Daoy (cell line): Measurements from ENCODE around the gene PARVG. TPM values are rescaled to one million over a fixed set of nuclear protein-coding genes. Genes with fewer than 3 reads are reported as not detected.
"Not testable (repeated sequence)": the region's sequence is repeated elsewhere in the genome, so short reads cannot be mapped to it uniquely, and the experiment has no call there.

Experiments used
- DNase-seq: peaks from one replicate; pipeline ENCODE4 v3.0.0-alpha.2; 2015; ENCODE audit warnings: low read depth
- total RNA-seq: library from RNA; depleted of rRNA; stranded (reverse); fragments of >200 nt; shearing (Covaris generic); gene quantifications from 2 replicates; pipeline ENCODE4 v1.2.3, GENCODE V29; 2014

PARVG gene
- total RNA-seq, 1 experiment from 2014 or later, result 9.5 TPM

GRCh38 chr22:44211946-44212930 is 31.5 kb downstream of the PARVG start:
- no peak for DNase-seq

GRCh38 chr22:44212936-44213335 is 32.2 kb downstream of the PARVG start:
- DNase-seq, result no peak

- no peak for DNase-seq
Observed at GRCh38 chr22:44213489-44214043, 32.8 kb downstream of the PARVG start.

GRCh38 chr22:44214187-44214586 is 33.5 kb downstream of the PARVG start:
- no peak for DNase-seq

- no peak for DNase-seq
Observed at GRCh38 chr22:44214764-44215163, 34.0 kb downstream of the PARVG start.

DNA sequence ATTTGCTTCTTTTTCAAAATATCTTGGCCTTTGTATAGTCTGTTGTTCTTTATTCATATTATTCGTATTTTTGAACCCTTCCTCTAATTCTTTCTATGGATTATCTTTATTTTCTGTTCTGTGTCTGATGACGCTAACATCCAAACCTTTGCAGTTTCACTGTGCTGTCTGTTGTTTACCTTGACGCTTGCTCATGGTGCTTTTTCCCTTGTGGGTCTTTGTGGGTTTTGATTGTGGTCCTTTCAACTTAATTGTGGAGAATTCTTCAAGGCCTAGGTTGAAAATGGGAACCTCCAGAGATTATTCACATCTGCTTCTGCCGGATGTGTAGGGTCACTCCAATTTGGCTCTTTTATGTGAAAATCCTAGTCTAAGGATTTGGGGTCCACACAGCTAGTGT is 34.6 kb downstream of the PARVG start:
- DNase-seq, result no peak

GRCh38 chr22:44217346-44217745 is 36.6 kb downstream of the PARVG start:
- DNase-seq, result no peak

DNA sequence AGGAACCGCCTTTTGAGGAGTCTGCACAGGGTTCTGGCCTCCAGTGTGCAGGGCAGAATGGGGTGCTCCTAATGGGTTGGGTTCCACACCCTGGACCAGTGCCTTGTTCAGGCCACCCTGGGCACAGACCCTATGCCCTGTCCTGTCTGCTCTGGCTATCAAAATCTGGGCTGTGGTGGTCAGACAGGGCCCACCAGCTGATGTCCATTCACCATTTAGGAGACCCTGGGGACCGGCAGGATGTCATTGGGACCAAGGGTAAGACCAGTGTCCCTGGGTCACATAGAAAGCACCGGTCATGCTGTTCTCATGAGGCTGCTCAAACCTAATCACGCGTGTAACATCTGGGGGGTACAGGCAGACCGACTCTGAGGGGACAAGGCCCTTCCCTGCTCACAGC is 37.3 kb downstream of the PARVG start:
- DNase-seq, result no peak

GRCh38 chr22:44219101-44219870 is 38.6 kb downstream of the PARVG start:
- no peak for DNase-seq

DNA sequence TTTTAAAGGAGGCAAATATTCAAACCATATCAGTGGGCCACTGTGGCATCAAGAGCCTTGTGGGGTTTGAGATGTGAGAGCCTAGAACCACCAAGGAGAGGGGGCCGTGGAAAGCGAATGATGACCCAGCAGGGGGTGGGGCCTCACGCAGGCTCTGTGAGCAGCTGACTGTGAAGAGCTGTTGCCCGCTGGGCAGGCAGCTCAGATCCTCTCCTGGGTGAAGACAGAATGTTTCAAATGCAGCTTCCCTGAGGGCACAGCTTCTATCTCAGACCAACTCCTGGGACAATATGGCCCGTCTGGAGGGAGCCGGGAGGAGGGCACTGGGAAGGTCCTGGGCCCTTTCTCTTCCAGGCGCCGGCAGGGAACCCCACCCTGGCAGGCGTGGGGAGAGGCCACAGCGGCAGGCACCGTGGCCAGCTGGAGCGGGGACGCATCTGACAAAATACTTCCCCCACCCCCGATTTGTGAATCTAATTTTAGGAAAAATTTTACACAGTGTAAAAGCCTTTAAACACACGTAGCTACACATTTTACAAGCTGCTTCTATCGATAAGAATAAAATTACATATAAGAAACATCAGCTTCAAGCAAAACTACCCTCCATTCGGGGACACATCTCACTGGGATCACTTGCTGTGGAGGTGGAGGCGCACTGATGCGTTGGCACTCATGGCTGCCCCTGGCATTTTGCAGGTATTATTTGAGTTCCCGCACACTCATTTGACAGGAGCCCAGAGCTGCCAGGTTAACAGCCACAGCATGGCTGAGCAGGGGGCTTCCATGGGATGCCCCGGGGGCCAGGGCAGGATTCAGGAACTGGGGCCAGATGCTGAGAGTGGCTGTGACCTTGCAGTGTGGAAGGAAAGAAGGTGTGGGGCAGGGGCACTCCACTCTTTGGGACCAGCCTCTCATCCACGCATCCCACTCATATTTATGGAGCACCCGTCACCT is 40.3 kb downstream of the PARVG start:
- no peak for DNase-seq

- no peak for DNase-seq
Observed at GRCh38 chr22:44221710-44222475, 41.2 kb downstream of the PARVG start.

- DNase-seq, result no peak
Observed at GRCh38 chr22:44224166-44224565, 43.4 kb downstream of the PARVG start.

DNA sequence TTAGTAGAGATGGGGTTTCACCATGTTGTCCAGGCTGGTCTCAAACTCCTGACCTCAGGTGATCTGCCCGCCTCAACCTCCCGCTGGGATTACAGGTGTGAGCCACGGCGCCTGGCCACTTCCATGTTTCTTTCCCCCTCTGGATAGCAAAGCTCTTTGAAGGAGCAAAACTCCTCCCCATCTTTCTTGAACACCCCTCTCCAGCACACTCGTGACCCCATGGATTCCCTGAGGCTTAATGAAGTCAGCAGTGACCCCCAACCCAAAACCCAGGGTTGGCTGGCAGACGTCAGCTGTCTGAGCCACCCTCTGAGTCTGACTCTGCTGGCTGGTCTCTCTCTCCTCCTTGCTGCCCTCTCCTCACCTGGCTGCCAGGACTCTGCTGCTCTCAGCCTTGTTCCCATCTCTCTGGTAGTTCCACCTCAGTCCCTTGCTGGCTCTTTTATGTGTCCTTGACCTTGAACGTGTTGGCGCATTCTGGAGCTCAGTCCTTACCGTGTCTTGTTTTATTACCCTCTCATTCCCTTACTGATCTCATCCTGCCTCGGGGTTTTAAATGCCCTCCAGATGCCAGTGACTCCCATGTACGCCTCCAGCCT is 44.5 kb downstream of the PARVG start:
- DNase-seq, result no peak

DNA sequence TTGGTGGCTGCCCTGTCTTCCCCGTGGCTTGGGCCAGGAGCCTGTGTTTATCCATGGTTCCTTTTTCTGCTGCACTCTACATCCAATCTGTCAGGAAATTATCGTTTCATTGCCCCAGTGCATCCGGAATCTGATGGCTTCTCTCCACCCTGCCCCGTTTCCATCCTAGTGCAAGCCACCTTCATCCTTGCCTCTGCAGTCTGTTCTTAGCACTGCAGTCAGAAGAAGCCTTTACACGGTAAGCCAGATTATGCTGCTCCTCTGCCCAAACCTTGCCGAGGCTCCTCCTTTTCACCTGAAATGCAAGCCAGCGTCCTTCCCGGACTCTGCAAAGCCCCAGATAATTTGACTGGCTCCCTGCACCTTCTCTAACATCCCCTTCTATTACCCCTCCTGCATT is 45.1 kb downstream of the PARVG start:
- DNase-seq, result no peak

DNA sequence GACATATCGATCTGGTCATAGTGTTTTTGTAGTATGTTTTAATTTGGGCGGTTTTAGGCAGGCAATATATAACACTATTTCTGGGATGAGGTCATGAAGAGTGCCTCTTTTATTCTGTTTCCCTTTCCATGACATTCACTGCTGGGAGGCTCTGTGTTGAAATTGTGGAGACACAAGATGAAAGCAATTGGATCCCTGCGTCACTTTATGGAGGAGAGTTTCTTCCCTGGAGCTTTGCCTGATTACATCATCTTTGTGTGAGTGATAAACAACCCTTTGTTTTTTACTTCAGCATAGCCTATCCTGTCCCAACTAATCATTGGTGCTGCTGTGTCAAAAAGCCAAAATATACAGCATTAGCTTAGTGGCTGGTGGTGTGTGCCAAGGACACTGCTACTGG is 48.6 kb downstream of the PARVG start:
- DNase-seq, result no peak

DNA sequence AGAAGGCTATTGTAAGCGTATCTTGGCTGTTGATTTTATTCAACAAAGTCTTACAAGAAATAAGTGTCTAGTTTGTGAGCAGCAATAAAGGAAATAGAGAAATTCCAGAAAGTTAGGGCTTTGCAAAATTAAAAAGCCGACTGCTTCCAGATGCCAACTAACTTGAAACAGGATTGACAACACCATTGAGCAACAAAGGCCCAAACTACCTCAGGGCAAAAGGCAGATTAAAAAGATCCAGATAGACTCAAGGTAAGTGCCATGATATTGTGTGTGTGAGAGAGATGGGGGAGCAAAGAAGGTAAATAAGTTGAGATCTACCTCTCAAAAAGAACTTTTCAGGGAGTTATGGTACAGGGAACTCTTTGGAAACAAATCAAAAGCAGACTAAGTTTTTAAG is 49.1 kb downstream of the PARVG start:
- DNase-seq, result no peak

GRCh38 chr22:44231233-44231632 is 50.5 kb downstream of the PARVG start:
- no peak for DNase-seq

GRCh38 chr22:44234372-44234771 is 53.6 kb downstream of the PARVG start:
- DNase-seq, result not testable (repeated sequence)

GRCh38 chr22:44237290-44237689 is 56.6 kb downstream of the PARVG start:
- no peak for DNase-seq

GRCh38 chr22:44241121-44241520 is 60.4 kb downstream of the PARVG start:
- not testable (repeated sequence) for DNase-seq
